Thymus (tissue), 11 donors: Measurements from ENCODE around the gene GPC3. TPM values are rescaled to one million over a fixed set of nuclear protein-coding genes. Genes with fewer than 3 reads are reported as not detected.

Experiments used
- DNase-seq, 9 donors: peaks; one replicate each; pipeline ENCODE4 v3.0.0-alpha.2; 2013; ENCODE audit warnings: low spot score in 9 of 9, low read depth in 6 of 9, missing footprints in 1 of 9
- H3K27ac ChIP-seq, 2 donors: one replicate each; pipeline ENCODE4 v1.5.1; 2013; ENCODE audit warnings: control low read depth in 1 of 2, low read depth in 1 of 2, low read length in 1 of 2, mild to moderate bottlenecking in 1 of 2, moderate library complexity in 1 of 2
- H3K27me3 ChIP-seq, 2 donors: one replicate each; pipeline ENCODE4 v1.5.1; 2013; ENCODE audit warnings: low read length in 1 of 2; ENCODE audit not compliant: control insufficient read depth in 2 of 2, insufficient read depth in 1 of 2
- H3K36me3 ChIP-seq, 2 donors: one replicate each; pipeline ENCODE4 v1.5.1; 2013; ENCODE audit warnings: low read length in 1 of 2, mild to moderate bottlenecking in 1 of 2, moderate library complexity in 1 of 2; ENCODE audit not compliant: control insufficient read depth in 2 of 2, insufficient read depth in 2 of 2
- H3K4me1 ChIP-seq, 2 donors: one replicate each; pipeline ENCODE4 v1.5.1; 2013; ENCODE audit warnings: low read length in 2 of 2; ENCODE audit not compliant: control insufficient read depth in 2 of 2, insufficient read depth in 2 of 2
- H3K4me3 ChIP-seq, 2 donors: one replicate each; pipeline ENCODE4 v1.5.1; 2013; ENCODE audit warnings: low read length in 2 of 2, control low read depth in 1 of 2, mild to moderate bottlenecking in 1 of 2
- H3K9me3 ChIP-seq, 2 donors: one replicate each; pipeline ENCODE4 v1.5.1; 2013; ENCODE audit warnings: low read length in 1 of 2, mild to moderate bottlenecking in 1 of 2; ENCODE audit not compliant: control insufficient read depth in 2 of 2, insufficient read depth in 1 of 2
- WGBS: extraction: QIAGEN DNeasy Blood & Tissue Kit; methylation state at CpG from one replicate; pipeline ENCODE4 v1.1.7; 2013; 5-methylcytosine and 5-hydroxymethylcytosine counted together
- polyA plus RNA-seq: library from polyadenylated mRNA; stranded (reverse); fragments of 200-250 nt; gene quantifications from one replicate; pipeline ENCODE4 v1.2.3, GENCODE V29; 2013
- total RNA-seq: library from RNA; stranded (reverse); fragments of 120-200 nt; gene quantifications from one replicate; pipeline ENCODE4 v1.2.4, GENCODE V29; 2013
- donor health status: healthy.

GPC3 gene
- total and polyA plus RNA-seq, 2 donors: 3.1 to 26.2 TPM

DNA sequence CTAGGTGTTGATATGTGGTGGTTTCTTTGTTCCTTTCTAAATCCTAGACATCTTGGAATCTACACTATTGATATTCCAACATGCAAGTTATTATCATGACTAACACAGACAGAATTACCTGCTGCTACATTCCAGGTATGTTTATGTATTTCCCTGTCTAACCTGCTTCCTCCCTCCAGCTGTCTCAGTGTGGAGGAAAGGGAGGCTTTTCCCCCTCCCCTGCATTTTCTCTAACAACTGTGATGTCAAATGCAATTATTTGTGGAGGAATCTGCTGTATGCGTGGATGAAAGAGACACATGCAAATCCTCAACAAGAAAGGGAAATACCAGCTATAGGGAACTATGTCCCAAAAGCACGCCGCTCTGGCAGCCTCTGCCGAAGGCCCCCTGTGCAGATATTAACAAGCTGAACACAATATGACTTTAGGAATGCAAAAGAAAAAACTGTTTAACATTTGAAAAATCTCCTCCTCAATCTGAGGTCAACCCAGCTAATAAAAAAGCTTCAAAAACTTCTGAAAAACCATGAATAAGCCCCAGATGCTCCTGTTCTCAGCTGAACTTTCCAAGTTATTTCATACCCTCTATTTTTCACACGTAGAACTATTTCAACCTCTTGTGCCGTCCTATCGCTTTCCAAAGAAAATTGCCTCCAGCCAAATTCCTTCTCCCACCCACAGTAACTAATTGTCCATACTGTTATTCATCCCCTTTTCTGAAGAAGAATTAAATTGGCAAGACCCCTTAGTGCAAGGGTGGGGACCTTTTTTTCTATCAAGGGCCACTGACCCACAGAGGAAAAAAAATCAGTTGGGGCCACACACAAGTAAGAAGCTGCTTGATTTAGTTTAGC is 345.0 kb downstream of the GPC3 start:
- no peak overlapping the region for H3K4me3 ChIP-seq
- H3K9me3 ChIP-seq: no peaks in the 10 kb centered on the region
- WGBS: 92% methylated on average over 7 of the region's 7 CpGs
- H3K36me3 ChIP-seq: no peaks in the 10 kb centered on the region
- no peak for DNase-seq
- no peaks in the 10 kb centered on the region for H3K27me3 ChIP-seq
- no peaks in the 10 kb centered on the region for H3K4me1 ChIP-seq
- H3K27ac ChIP-seq: no peak overlapping the region

DNA sequence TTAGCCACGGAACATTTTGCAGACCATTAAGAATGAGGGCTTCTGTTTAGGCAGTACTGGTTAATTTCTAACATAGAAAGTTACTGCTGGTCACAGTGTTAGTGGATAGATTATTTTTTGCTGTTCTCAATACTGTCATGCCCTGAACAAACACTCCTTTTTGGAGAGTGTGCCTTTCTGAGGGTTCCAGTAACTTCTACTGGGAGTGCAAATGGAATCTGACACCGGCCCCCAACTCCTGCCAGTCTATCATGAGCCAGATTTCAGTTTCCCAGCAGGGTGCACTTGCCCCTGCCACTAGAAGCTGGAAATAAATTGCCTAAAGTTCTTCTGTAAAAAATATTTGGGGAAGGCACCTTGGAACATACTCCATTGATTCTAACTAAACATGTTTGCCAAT is 345.7 kb downstream of the GPC3 start:
- Histone ChIP-seq H3K4me3 (no peak overlapping the region), H3K4me1 (no peaks in the 10 kb centered on the region), H3K27ac (no peak overlapping the region), H3K36me3 (no peaks in the 10 kb centered on the region), H3K27me3 (no peaks in the 10 kb centered on the region), H3K9me3 (no peaks in the 10 kb centered on the region)
- no peak for DNase-seq
- WGBS: 99% methylated on average over 2 of the region's 2 CpGs

DNA sequence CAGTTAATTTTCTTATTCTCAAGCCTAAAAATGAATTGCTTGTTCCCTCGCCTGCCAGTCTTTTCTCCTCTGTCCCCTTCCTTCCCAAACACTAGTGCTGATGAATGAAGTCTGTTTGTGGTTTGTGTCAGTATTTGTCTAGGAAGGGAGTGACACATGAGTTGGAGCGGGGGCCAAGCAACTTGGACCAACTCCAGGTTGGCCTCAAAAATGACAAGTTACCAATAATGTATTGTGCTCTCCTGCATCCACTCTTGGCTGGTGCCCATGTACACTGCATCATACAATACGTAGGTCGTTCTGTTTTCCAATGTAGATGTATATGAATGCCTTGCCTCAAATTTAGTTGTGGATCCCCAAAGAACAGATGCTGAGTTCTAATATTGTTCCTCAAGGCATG is 347.1 kb downstream of the GPC3 start:
- no peak for DNase-seq
- H3K27me3 ChIP-seq: no peaks in the 10 kb centered on the region
- WGBS: 95% methylated on average over 4 of the region's 4 CpGs
- H3K36me3 ChIP-seq: no peaks in the 10 kb centered on the region
- H3K4me3 ChIP-seq: no peak overlapping the region
- no peaks in the 10 kb centered on the region for H3K4me1 ChIP-seq
- no peak overlapping the region for H3K27ac ChIP-seq
- H3K9me3 ChIP-seq: no peaks in the 10 kb centered on the region

DNA sequence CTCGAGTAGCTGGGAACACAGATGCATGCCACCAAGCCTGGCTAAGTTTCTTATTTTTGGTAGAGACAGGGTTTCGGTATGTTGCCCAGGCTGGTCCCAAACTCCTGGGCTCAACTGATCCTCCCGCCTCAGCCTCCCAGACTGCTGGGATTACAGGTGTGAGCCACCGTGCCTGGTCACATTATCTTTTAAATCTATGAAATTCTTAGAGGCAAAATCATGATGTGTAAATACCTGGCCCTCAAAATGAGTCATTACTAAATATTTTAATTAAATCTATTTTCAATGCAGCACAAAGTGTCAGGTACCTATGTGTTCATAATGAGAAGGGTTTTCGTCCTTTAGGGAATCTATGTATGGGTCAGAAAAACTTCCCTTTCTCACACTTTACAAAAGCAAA is 347.6 kb downstream of the GPC3 start:
- no peak for DNase-seq
- Histone ChIP-seq H3K4me1 (no peaks in the 10 kb centered on the region), H3K36me3 (no peaks in the 10 kb centered on the region), H3K27ac (no peak overlapping the region), H3K9me3 (no peaks in the 10 kb centered on the region), H3K4me3 (no peak overlapping the region), H3K27me3 (no peaks in the 10 kb centered on the region)
- 96% methylated on average over 5 of the region's 5 CpGs for WGBS

DNA sequence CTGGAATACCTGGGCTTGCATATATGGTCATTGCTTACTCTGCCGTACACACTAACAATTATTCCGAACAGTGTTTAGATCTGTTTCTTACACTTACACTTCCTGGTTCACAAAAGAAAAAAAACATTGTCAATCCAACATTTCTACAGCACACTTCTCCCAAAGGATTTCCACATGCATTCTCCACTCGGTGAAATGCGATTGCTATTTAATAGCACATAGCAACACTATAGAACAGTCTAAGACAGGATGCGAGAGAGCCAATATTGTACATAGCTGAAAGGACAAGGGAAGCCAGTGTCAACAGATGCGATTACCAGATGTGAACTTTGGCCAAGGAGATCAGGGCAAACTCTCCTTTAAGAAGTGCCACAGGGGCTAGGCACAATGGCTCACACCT is 349.4 kb downstream of the GPC3 start:
- Histone ChIP-seq H3K4me1 (no peaks in the 10 kb centered on the region), H3K27ac (no peak overlapping the region), H3K36me3 (no peaks in the 10 kb centered on the region), H3K4me3 (no peak overlapping the region), H3K9me3 (no peaks in the 10 kb centered on the region), H3K27me3 (no peaks in the 10 kb centered on the region)
- DNase-seq: no peak
- WGBS: 98% methylated on average over 6 of the region's 6 CpGs

DNA sequence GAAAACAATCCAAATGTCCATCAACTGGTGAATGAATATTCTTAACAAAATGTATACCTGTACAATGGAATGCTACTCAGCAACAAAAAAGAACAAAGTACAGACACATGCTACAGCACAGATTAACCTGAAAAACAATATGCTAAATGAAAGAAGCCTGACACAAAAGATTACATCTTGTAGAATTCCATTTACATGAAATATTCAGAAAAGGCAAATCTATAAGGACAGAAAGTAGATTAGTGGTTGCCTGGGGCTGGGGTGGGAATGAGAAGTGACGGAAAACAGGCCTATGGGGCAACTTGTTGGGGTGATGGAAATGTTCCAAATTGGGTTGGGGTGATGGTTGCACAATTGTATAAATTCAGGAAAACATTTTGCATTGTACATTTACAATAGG is 351.0 kb downstream of the GPC3 start:
- DNase-seq: no peak
- Histone ChIP-seq H3K27ac (no peak overlapping the region), H3K4me1 (no peaks in the 10 kb centered on the region), H3K36me3 (no peaks in the 10 kb centered on the region), H3K4me3 (no peak overlapping the region), H3K27me3 (no peaks in the 10 kb centered on the region), H3K9me3 (no peaks in the 10 kb centered on the region)
- 100% methylated on average over 1 of the region's 1 CpG for whole genome bisulfite sequencing

DNA sequence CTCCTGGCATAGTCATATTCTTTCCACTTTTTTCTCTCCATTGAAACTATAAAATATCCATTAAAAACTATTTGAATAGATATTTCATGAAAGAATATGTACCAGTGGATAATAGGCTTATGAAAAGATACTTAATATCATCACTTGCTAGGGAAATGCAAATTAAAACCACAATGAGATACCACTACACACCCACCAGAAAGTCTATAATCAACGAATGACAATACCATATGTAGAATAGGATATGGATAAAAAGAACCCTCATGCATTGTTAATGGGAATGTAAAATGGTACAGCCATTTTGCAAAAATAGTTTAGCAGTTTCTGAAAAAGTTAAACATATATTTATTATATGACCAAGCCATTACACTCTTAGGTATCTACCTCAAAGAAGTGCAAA is 351.4 kb downstream of the GPC3 start:
- WGBS: 91% methylated on average over 1 of the region's 1 CpG
- DNase-seq: no peak
- Histone ChIP-seq H3K9me3 (no peaks in the 10 kb centered on the region), H3K27me3 (no peaks in the 10 kb centered on the region), H3K36me3 (no peaks in the 10 kb centered on the region), H3K4me3 (no peak overlapping the region), H3K4me1 (no peaks in the 10 kb centered on the region), H3K27ac (no peak overlapping the region)

DNA sequence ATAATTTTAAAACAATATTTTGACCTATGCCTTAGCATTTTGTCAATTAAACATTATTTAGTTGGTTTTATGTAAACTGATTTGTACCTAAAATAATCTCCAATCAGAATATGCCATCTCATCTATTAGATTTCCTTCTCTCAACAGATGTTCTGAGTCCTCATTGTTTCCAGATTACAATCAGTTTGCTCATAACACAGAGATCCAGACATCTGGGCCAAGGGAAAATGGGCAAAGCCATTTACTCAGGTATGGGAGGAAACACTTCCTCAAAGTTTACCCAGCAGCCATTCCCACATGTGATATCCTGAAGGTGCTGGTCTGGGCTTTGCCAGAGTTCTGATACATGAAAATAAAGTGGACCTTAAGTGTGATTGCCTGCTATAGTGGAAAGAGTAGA is 352.2 kb downstream of the GPC3 start:
- Histone ChIP-seq H3K27me3 (no peaks in the 10 kb centered on the region), H3K9me3 (no peaks in the 10 kb centered on the region), H3K4me1 (no peaks in the 10 kb centered on the region), H3K27ac (no peak overlapping the region), H3K4me3 (no peak overlapping the region), H3K36me3 (no peaks in the 10 kb centered on the region)
- DNase-seq: no peak

DNA sequence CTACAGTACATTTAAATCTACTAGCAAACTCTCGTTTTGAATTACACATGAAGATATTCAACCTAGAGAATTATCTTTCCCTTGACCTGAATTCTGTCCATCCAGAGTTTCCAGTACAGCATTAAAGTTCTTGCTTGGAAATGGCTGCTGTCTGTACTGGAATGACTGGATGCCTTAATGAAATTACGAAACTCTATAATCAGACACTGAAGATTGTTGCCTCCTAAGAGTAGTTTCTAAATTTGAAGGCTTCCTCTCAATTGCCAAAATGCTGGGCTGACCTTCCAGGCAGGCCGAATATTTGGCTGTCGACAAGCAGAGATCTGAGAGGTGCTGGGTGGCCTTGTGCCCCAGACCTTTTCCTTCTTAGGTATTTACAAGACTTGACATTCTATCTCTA is 355.0 kb downstream of the GPC3 start:
- Histone ChIP-seq H3K9me3 (no peaks in the 10 kb centered on the region), H3K36me3 (no peaks in the 10 kb centered on the region), H3K27me3 (no peaks in the 10 kb centered on the region), H3K27ac (no peak overlapping the region), H3K4me1 (no peaks in the 10 kb centered on the region), H3K4me3 (no peak overlapping the region)
- DNase-seq: no peak
- 94% methylated on average over 4 of the region's 4 CpGs for WGBS
